Measurements from ENCODE around the gene SLC6A3.
"Not testable (repeated sequence)": the region's sequence is repeated elsewhere in the genome, so short reads cannot be mapped to it uniquely, and the experiment has no call there.

Gene SLC6A3

DNA sequence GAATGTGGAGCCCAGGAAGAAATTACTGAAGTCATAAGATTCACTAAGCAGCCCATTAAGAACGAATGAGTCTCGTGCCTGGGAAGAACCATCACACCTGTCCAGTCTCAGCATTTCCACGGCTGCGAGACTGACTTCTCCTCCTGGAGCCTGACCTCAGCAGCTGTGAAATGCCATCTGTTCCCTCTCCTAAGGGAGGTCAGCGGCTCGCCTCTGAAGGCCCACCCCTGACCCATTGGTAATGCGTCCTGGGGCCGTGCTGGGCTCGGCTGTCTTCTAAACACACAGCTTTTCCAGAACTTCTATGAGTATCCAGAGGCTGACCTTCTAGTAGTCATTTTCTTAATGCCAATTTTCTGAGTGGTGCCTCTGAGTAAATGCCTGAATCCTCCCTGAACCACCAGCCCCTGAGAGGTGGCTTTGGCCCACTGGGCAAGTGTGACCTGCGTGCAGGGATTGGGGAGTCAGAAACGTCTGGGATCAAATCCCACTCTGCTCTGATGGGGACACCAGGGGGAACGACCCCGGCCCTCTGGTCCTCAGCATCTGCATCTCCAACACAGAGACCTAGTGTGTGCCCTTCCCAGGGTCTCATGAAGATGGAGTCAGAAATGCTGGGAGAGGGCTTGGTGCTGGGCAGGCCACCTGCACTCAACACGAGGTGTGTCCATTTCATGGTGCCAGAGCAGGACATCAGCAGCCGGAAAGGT lies 5.7 kb downstream of the SLC6A3 start:
- no peak for DNase-seq

DNA sequence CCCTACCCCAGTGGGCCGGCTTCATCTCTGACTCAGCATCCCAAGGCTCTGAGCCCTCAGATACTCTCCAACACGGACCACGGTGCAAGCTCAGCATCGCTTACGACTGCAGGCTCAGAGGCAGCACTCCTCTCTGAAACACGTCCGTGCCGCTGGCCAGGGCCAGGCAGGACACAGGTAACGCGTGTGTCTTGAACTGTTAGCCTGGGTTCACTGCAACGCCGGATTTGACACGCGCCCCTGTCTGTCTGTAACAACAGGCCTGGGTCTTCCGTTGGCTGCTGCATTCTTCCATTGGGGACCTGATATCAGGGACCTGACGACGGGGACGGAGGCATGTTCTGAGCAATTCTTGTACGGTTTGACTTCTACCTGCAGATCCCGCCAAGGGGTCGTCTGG lies 6.4 kb downstream of the SLC6A3 start:
- no peak for DNase-seq

- no peak for DNase-seq
Observed at GRCh38 chr5:1437876-1438559, 7.2 kb downstream of the SLC6A3 start.

- DNase-seq = peak; percentile 7
Observed at GRCh38 chr5:1437226-1437829, 7.9 kb downstream of the SLC6A3 start.

DNA sequence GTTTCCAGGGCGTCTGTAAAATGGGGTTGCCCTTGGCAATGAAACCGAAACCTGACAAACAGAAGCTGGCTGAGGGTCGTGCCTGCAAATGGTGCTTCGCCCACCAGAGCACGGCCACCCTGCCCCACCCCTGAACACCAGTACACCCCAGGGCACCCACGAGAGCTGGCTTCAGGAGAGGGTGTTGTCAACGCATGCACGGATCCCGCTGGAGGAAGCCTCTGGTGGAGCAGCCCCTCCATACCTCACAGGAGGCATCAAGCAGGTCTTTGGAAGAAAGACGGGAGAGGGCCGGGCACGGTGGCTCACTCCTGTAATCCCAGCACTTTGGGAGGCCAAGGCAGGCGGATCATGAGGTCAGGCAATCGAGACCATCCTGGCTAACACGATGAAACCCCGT lies 8.6 kb downstream of the SLC6A3 start:
- DNase-seq = no peak

DNA sequence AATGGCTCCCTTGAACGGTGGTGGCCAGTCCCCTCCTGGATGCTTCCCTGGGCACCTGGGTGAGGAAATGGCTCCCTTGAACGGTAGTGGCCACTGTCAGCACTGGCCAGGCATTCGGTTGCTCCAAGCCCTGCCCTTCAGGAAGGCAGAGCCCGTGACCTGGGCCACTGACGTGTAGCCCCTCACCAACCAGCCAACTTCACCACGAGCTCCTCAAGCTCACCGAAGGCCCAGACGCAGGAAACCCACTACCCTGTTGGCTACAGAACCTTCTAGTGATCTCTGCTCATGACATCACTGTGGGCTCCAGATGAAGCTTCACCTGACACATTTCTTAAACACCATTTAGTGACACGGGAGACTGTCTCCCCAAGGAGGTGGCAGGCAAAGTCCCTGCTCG lies 9.2 kb downstream of the SLC6A3 start:
- no peak for DNase-seq

GRCh38 chr5:1435369-1435768 lies 9.9 kb downstream of the SLC6A3 start:
- DNase-seq = no peak

DNA sequence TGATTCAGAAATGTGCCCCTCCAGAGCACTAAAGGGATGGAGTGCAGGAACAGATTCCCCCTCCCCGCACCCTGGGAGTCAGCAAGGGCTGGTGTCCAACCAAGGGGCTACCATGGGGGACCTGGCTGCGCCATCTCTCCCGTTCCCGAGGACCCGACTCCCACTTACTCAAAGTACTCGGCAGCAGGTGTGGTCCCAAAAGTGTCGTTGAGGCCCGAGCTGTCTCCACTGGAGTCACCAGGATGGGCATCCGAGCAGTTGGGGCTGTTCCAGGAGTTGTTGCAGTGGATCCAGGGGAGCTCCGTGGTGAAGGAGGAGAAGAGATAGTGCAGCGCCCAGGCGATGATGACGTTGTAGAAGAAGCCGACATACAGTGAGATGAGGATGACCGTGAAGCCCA lies 12.9 kb downstream of the SLC6A3 start:
- DNase-seq = no peak

GRCh38 chr5:1431896-1432295 lies 13.3 kb downstream of the SLC6A3 start:
- no peak for DNase-seq

DNA sequence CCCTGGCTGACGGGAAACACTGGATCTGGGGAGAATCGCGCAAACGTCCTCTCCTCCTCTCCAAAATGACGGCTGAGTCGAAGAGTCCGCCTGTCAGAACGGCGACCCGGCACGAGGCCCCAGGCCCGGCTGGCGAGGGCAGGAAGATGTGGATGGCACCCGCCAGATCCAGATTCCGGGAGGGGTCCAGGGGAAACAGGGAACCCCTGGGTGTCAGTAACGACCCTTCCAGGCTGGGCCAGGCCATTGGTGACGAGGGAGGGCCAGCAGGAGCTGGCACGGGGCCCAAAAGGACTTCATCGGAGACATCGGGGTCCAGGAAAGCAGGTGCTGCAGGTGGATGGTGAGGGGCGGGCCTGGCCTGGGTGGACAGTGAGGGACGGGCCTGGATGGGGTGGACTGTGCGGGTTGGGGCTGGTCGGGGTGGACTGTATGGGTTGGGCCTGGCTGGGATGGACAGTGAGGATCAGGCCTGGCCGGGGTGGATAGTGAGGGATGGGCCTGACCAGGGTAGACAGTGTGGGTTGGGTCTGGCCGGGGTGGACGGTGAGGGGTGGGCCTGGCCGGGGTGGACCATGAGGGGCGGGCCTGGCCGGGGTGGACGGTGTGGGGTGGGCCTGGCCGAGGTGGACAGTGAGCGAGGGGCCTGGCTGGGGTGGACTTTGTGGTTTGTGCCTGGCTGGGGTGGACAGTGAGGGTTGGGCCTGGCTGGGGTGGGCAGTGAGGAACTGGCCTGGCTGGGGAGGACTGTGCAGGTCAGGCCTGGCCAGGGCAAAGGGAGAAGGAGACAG lies 14.0 kb downstream of the SLC6A3 start:
- no peak for DNase-seq

DNA sequence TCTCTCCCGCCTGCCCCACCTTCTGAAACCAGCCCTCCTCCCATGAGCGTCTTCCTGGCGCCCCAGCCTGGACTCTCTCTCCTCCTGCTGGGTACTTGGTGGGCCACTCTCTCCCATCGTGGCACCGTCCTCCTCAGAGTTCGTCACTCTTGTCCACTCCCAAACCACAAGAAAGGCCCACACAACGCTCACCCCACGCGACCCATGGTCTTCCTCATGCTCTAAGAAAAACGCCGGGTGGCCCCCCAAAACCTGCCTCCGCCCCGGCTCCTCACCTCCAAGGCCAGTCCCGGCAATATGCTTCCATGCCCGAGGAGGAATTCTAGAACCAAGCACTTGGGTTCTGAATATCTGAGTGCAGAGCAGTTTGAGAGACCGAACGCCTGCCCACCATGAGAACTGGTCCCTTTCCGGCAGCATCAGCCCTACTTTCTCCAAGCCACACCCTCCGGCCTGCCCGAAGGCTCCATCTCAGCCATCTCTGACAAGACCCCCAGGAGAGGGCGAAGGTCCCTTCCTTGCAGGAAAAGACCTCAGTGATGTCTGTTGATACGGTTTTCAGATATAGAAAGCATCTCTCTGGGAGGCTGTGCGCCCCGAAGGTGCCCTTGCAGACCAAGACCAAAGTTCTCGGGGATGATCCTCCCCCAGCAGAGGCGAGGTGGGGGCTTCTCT lies 15.0 kb downstream of the SLC6A3 start:
- no peak for DNase-seq

GRCh38 chr5:1429496-1429895 lies 15.7 kb downstream of the SLC6A3 start:
- no peak for DNase-seq

DNA sequence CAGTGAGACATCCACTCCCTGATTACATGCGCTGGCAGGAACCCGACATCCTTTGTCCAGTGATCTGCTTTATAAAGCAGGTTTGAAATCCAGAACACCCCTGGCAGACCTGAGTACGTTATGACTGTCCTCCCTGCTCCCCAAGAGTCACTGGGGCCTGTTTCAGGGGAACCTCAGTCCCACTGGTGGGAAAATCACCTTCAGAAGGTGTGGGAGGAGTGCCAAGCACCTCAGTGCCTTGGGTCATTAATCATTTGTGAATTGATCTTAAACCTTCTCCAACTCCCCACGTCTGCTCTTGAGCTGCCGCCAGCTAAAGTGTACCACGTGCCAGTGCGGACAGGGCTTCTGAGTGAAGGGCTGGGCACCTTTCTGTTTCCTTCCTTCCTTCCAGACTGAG lies 16.2 kb downstream of the SLC6A3 start:
- no peak for DNase-seq

GRCh38 chr5:1428107-1428506 lies 17.1 kb downstream of the SLC6A3 start:
- no peak for DNase-seq

GRCh38 chr5:1424716-1425115 lies 20.5 kb downstream of the SLC6A3 start:
- no peak for DNase-seq

DNA sequence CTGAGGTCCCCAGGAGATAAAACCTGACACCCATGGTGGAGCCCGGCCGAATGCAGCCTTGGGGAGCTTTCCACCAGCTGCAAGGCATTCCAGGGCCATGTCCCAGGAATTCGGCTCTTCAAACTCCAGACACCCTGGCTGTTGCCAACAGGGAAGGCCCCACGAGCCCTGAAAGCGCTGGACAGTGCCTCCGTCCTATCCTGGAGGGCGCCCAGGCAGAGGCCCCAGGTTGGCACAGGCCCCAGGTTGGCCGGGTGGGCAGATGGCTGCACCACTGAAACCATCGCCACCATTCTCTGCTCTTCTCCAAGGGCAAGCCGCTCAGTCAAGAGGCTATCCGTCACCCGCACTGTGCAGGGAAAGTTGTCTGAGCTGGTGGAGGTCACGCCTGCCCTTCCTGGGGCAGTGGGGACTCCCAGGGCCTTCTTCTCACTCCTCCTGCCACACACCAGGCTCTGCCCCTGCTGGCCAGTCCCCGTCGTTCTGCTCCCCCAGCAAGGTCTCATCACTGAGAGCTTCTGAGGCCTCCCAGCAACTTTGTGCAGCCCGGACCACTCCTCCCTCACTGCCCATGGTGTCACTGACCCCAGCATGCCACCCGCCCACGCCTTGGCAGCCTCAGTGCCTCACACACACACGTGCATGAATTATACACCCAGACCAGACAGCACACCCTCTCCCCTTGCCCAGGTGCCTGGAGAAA lies 21.2 kb downstream of the SLC6A3 start:
- no peak for DNase-seq

DNA sequence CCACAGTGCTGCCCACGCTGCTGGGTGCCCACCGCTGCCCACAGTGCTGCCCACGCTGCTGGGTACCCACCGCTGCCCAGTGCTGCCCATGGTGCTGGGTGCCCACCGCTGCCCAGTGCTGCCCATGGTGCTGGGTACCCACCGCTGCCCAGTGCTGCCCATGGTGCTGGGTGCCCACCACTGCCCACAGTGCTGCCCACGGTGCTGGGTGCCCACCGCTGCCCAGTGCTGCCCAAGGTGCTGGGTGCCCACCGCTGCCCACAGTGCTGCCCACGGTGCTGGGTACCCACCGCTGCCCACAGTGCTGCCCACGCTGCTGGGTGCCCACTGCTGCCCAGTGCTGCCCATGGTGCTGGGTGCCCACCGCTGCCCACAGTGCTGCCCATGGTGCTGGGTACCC lies 22.7 kb downstream of the SLC6A3 start:
- not testable (repeated sequence) for DNase-seq

DNA sequence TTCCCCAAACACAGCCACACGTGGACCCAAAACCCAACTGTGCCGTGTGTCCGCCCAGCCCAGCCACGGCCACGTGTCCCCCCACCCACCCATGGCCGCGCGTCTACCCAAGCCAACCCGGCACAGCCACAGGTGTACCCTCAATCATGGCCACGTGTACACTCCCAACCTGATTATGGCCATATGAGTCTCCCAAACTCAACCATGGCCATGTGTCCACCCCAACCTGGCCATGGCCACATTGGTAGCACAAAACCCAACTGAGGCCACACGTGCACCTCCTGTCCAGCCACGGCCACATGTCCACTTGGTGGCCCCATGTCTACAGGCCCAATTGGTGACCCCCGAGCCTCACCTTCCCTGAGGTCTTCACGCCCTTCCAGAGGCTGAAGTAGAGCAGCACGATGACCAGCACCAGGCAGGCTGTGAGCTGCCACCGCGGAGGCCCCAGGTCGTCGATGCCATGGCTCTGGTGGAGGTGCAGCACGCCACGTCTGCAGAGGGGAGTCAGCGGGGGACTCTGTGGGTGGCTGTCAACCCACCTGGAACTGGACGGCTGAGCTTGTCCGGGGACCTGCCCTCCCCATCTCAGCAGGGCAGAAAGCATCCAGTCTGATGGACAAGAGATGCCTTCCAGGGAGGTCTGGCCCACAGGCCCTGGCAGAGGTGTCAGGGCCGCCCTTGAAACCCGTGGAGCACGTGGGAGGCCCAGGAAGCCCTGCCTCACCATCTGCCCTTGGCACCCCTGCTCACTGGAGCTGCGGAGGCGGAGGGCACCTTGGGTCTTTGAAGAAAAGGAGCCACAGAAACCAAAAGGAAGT lies 23.5 kb downstream of the SLC6A3 start:
- DNase-seq = no peak

- no peak for DNase-seq
Observed at GRCh38 chr5:1420211-1421195, 24.7 kb downstream of the SLC6A3 start.

All from fibroblast of skin of back (primary cell).